Fibroblast of skin of right quadriceps (primary cell): Measurements from ENCODE around the gene APLP2.

Source experiments
- DNase-seq: peaks from one replicate; pipeline ENCODE4 v3.0.0-alpha.2; 2013

Gene APLP2

GRCh38 chr11:130121445-130121978, 51.8 kb downstream of the APLP2 start:
- DNase-seq = peak; percentile 83

GRCh38 chr11:130122141-130122575, 52.5 kb downstream of the APLP2 start:
- DNase-seq = peak; percentile 13

GRCh38 chr11:130123414-130124040, 53.8 kb downstream of the APLP2 start:
- no peak for DNase-seq

DNA sequence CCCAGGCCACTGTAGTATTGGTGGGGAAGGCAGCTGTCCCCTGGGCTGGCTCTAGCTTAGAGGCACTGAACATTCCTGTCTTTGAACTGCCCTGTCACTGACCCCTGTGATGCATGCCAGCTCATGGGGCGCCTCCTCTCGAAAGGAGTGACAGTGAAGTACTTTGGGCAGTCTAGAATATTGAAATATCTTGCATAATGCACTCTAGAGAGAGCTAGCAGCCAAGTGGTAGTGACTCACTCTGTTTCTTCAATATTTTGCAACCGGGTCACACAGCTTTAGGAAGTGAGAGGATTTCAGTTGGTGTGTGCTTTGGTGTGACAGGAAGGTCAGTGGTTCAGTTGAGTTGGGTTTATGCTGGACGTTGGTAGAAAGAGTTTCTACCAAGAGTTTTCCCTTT, 54.4 kb downstream of the APLP2 start:
- peak; percentile 83 for DNase-seq

DNA sequence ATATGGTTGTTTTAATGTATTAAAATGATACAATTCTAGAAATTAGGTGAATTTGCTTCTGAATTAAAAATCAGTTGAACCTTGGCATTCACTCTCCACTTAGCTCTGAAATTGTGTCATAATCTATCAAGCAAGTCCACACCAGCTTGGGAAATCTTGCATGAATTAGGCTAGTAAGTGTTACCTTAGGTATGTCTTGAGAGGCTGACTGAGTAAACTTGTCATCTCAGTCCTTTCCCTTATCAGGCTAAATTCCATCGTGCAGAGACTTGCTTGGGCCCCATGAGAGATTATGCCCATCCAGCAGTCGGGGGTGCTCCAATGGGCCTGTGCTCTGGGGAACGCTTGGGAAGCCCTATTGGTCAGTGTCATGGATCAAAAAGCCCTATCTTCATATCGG, 55.9 kb downstream of the APLP2 start:
- DNase-seq = no peak

GRCh38 chr11:130126516-130126915, 56.8 kb downstream of the APLP2 start:
- DNase-seq = no peak

GRCh38 chr11:130127509-130127908, 57.8 kb downstream of the APLP2 start:
- DNase-seq = no peak

GRCh38 chr11:130128626-130129025, 58.9 kb downstream of the APLP2 start:
- DNase-seq = no peak

DNA sequence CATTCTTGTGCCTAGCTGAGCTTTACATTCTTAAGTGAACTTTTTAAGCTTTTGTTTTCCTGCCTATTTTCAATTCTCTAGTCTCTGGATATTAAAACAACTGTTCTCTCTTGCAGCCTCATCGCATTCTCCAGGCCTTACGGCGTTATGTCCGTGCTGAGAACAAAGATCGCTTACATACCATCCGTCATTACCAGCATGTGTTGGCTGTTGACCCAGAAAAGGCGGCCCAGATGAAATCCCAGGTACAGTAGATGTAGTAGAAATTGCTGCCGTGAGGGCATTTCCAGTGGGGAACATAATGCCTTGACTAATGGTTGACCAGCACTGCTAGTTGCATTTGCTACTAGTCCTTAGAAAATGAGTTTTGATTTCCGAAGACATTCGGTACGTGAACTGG, 60.2 kb downstream of the APLP2 start:
- no peak for DNase-seq

- peak; percentile 67 for DNase-seq
Measured at GRCh38 chr11:130131961-130132850, 62.5 kb downstream of the APLP2 start.

GRCh38 chr11:130133716-130134115, 64.0 kb downstream of the APLP2 start:
- DNase-seq = no peak

DNA sequence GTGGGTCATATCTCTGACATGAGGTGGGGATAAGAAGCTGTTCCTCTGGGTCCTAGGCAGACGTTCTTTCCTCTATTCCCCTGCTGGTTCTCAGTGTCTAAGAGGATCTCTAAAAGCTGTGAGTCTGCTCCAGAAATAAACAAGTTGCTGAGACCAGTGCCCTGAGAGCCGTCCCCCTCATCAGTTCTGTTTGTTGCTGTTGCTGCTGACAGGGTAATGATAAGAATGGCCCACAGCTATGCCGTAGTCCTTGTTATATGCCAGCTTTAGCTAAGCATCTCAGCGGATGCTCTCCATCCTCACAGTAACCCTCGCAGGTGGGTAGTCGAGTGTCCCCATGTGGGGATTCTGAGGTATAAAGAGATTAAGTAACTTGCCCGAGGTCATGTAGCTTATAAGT, 66.4 kb downstream of the APLP2 start:
- no peak for DNase-seq

- no peak for DNase-seq
Measured at GRCh38 chr11:130137999-130138398, 68.3 kb downstream of the APLP2 start.

- no peak for DNase-seq
Measured at GRCh38 chr11:130139401-130139800, 69.7 kb downstream of the APLP2 start.

GRCh38 chr11:130141561-130142341, 72.1 kb downstream of the APLP2 start:
- DNase-seq = no peak

- DNase-seq = no peak
Measured at GRCh38 chr11:130144141-130144540, 74.4 kb downstream of the APLP2 start.

GRCh38 chr11:130144861-130145281, 75.2 kb downstream of the APLP2 start:
- DNase-seq = no peak

DNA sequence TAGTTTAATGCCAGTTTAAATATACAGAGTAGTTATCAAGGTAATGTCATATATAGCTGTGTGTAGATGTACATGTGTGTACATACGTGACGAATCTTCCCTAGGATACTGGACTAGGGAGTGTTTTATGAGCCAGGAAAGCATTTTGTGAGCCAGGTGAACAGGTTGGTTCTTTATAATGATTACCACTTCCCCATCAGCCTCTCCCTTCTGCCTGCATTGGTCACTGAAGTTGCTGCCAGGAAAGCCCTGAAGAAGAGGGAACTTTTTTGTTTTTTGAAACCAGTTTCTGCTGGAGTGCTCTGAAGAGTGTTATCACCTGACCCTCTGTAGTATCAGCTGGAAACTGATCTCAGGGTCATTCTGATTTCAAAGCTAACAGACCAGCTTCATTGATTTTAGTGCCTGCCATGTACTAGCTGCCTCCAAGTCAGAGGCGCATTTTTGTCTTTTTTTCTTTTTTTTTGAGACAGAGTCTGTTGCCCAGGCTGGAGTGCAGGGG, 75.7 kb downstream of the APLP2 start:
- DNase-seq = no peak

DNA sequence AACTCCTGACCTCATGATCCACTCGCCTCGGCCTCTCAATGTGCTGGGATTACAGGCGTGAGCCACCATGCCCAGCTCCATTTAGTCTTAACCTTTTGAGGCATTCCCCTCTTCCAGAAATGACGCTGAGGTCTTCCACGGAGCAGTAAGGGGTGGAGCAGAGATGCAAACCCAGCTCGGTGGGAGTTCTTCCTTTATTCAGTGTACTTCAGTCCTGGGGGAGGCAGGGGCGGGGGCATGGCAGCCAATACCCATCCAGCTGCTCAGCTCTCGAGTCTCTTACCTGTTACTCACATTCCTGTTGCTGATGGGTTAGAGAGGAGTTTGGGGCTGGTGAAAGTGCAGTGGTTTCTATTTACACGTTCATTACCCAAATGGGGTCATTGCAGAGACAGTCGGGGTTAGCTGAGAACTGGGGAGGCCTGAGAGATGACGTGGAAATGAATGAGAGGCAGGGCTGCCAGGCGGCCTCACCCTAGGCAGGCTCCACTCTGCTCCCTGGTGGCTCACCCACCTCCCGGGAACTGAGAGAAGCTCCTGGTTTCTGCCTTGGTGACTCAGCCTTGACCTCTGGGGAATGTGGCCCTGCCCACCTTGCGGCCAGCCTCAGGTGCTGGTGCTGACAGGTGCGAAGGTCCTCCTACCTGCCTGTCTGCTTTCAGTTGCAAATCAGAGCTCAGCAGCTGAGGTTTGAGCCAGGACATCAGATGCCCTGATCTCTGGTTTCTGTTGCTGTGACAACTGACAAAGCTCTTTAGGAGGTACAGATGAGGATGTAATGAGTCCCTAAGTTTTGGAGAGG, 76.5 kb downstream of the APLP2 start:
- no peak for DNase-seq

- DNase-seq = no peak
Measured at GRCh38 chr11:130146796-130147195, 77.1 kb downstream of the APLP2 start.

DNA sequence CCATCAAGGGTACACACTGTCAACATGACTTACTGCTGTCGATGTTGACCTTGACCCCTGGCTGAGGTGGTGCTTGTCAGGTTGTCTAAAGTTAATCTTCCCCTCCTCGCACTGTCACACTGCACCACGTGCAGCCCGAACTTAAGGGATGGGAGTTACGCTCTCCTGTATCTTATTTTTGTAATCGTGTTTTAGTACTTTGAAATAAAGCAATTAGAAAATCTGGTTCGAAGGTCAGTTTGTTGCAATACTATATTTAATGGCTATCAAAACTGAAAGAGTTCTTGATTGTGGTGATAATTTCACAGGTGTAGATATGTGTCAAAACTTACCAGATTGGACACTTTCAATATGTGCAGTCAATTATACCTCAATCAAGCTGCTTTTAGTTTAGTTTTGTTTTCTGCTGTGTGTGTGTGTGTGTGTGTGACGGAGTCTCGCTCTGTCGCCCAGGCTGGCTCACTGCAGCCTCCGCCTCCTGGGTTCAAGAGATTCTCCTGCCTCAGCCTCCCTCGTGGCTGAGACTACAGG, 79.2 kb downstream of the APLP2 start:
- no peak for DNase-seq

GRCh38 chr11:130150790-130151189, 81.1 kb downstream of the APLP2 start:
- no peak for DNase-seq
